SK-N-MC (cell line): ENCODE measurements around the gene PAK1.

ENCODE experiments used
- DNase-seq: peaks from one replicate; pipeline ENCODE4 v3.0.0-alpha.2; 2011; ENCODE audit warnings: low read depth, low spot score
- H3K27ac ChIP-seq: fragments of 200-600 bp; sonication (generic); 2 replicates; pipeline ENCODE4 v1.5.1; 2016; ENCODE audit warnings: mixed run types
- H3K36me3 ChIP-seq: fragments of 200-600 bp; sonication (generic); 2 replicates; pipeline ENCODE4 v1.6.1; 2017; ENCODE audit warnings: antibody characterized with exemption, low read length, mixed read lengths; ENCODE audit not compliant: insufficient read depth
- H3K4me3 ChIP-seq: fragments of 200-600 bp; sonication (generic); 2 replicates; pipeline ENCODE4 v1.5.1; 2016
- H3K9ac ChIP-seq: fragments of 200-600 bp; sonication (generic); 2 replicates; pipeline ENCODE4 v1.8.0; 2017; ENCODE audit warnings: mixed run types, mixed read lengths; ENCODE audit not compliant: insufficient read length
- H3K9me3 ChIP-seq: fragments of 200-600 bp; sonication (generic); 2 replicates; pipeline ENCODE4 v1.6.1; 2017; ENCODE audit warnings: low read depth, mild to moderate bottlenecking, antibody characterized with exemption, low read length, moderate library complexity, mixed read lengths
- EZH2 ChIP-seq: fragments of 200-600 bp; sonication (generic); IDR thresholded peaks from one replicate; pipeline ENCODE4 v1.6.1; 2017; ENCODE audit warnings: antibody characterized with exemption
- FOXP2 ChIP-seq: optimal IDR thresholded peaks from 2 replicates; pipeline ENCODE3; 2011; ENCODE audit warnings: mild to moderate bottlenecking, moderate library complexity; ENCODE audit not compliant: insufficient read depth; ENCODE audit errors: extremely low read length, control extremely low read depth
- POLR2AphosphoS5 ChIP-seq: IDR thresholded peaks from 2 replicates; pipeline ENCODE4 v1.6.1; 2012; ENCODE audit warnings: mild to moderate bottlenecking, low read depth, low read length, borderline replicate concordance

Gene PAK1

GRCh38 chr11:77416357-77416756 lies 57.5 kb downstream of the PAK1 start:
- Histone ChIP-seq H3K4me3 (no peak overlapping the region), H3K27ac (no peak overlapping the region), H3K36me3 (no peaks in the 10 kb centered on the region), H3K9me3 (no peaks in the 10 kb centered on the region), H3K9ac (no peak overlapping the region)
- no peak for DNase-seq
- TF ChIP-seq POLR2AphosphoS5 (no peak), FOXP2 (no peak), EZH2 (no peak)

- Histone ChIP-seq H3K9ac (no peak overlapping the region), H3K9me3 (no peaks in the 10 kb centered on the region), H3K36me3 (no peaks in the 10 kb centered on the region), H3K4me3 (no peak overlapping the region), H3K27ac (no peak overlapping the region)
- TF ChIP-seq POLR2AphosphoS5 (no peak), EZH2 (no peak), FOXP2 (no peak)
- no peak for DNase-seq
Observed at GRCh38 chr11:77413850-77414460, 59.9 kb downstream of the PAK1 start.

DNA sequence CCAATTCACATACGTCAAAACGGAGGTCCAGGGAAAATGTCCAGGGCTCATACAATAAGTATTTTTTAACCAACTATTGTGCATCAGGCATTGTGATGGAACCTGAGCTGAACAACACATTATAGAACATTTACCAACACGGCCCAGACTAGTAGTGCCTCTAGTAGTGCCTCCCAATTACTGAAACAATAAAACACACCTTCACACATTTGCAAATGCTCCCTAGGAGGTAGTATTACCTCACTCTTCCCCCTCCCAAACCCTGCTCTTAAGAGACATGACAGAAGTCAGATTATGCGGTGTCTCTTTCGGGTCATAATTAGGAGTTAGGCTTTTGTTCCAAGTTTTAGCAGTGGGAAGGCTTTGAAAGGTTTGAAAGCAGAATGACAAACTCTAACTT lies 61.1 kb downstream of the PAK1 start:
- no peak overlapping the region for H3K27ac ChIP-seq
- no peak overlapping the region for H3K4me3 ChIP-seq
- H3K9ac ChIP-seq = no peak overlapping the region

GRCh38 chr11:77411717-77412441 lies 62.0 kb downstream of the PAK1 start:
- no peak for TF ChIP-seq EZH2
- TF ChIP-seq POLR2AphosphoS5 = peak; percentile 78
- TF ChIP-seq FOXP2 = peak; percentile 49
- DNase-seq = peak; percentile 24
- Histone ChIP-seq H3K27ac (no peak overlapping the region), H3K9me3 (no peaks in the 10 kb centered on the region), H3K4me3 (peak overlapping the region; percentile 91), H3K36me3 (no peaks in the 10 kb centered on the region), H3K9ac (peak overlapping the region; percentile 92)

More for the DNA sequence above, 61.1 kb downstream of the PAK1 start:
- H3K9me3 ChIP-seq = no peaks in the 10 kb centered on the region
- TF ChIP-seq POLR2AphosphoS5 (no peak), EZH2 (no peak), FOXP2 (no peak)
- no peak for DNase-seq
- no peaks in the 10 kb centered on the region for H3K36me3 ChIP-seq

- Histone ChIP-seq H3K36me3 (no peaks in the 10 kb centered on the region), H3K9me3 (no peaks in the 10 kb centered on the region), H3K9ac (peak overlapping the region; percentile 92), H3K4me3 (peak overlapping the region; percentile 91), H3K27ac (no peak overlapping the region)
- no peak for DNase-seq
- TF ChIP-seq FOXP2 (no peak), EZH2 (no peak), POLR2AphosphoS5 (no peak)
Observed at GRCh38 chr11:77411137-77411707, 62.7 kb downstream of the PAK1 start.

DNA sequence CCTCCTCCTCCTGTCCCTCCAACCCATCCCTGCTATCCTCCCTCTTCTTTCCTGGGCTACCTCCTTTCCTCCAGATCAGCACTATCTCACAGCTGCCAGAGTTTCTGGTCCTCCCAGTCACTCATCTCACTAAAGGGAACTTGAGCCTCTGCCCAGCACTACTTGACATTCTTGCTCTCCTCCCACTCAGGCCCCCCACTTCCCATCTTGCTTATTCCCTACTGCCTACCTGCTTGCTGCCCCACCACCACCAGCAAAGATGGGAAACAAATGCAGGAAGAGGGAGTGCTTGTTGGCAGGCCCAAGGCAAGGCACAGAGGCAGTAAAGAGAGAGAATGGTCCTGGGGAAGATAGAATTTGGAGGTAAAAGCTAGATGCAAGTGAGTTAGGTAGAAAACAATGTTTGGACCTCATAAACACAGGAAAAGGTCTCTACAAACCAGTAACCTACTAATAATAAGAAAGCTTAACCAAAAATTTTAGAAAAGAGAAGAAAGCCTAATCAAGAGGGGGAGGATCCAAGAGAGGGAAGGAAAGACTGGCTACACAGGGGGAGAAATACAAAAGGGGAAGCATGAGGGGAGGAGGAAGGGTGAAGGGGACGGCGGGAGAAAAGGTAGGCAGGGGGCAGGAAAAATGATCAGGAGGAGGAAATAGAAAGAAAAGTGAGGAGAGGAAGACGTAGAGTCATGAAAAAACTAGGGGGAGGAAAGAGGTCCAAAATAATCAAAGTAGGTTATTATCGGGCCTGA lies 63.6 kb downstream of the PAK1 start:
- no peak for DNase-seq
- Histone ChIP-seq H3K9ac (no peak overlapping the region), H3K4me3 (no peak overlapping the region; the same call in 1 of the 2 replicates), H3K9me3 (no peaks in the 10 kb centered on the region), H3K27ac (no peak overlapping the region), H3K36me3 (no peaks in the 10 kb centered on the region)
- TF ChIP-seq FOXP2 (no peak), EZH2 (no peak), POLR2AphosphoS5 (no peak)

DNA sequence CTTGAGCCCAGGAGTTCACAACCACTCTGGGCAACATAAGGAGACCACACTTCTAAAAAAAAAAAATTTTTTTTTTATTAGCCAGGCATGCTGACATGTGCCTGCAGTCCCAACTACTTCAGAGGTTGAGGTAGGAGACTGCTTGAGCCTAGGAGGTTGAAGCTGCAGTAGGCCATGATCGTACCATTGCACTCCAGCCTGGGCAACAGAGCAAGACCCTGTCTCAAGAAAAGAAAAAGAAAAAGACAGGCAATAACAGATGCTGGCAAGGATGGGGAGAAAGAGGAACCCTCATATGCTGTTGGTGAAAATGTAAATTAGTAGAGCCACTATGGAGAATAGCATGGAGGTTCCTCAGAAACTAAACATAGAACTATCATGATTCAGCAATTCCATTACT lies 64.8 kb downstream of the PAK1 start:
- Histone ChIP-seq H3K9me3 (no peaks in the 10 kb centered on the region), H3K36me3 (no peaks in the 10 kb centered on the region), H3K9ac (no peak overlapping the region), H3K27ac (no peak overlapping the region), H3K4me3 (no peak overlapping the region)
- TF ChIP-seq EZH2 (no peak), POLR2AphosphoS5 (no peak), FOXP2 (no peak)
- DNase-seq = no peak

DNA sequence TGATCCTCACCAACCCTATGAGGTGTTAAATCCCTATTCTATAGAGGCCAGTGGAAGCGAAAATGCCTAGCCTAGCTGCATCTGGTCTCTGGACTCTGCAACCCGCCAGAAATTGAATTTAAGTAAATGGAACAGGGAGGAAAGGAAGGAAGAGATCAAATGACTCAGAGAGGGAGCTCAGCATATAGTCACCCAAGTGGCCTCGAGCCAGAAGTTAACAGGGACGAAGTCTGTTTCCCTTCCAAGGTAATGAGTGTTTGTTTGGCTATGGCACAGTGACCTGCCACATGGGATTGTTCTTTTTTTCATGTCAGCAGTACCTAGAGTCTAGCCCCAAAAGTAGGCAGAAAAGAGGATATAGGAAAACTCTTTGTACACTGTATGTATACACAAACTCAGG lies 66.3 kb downstream of the PAK1 start:
- DNase-seq = no peak
- Histone ChIP-seq H3K36me3 (no peaks in the 10 kb centered on the region), H3K4me3 (no peak overlapping the region), H3K27ac (no peak overlapping the region), H3K9me3 (no peaks in the 10 kb centered on the region), H3K9ac (no peak overlapping the region)
- TF ChIP-seq EZH2 = no peak
- TF ChIP-seq FOXP2 = no peak
- no peak for TF ChIP-seq POLR2AphosphoS5
